ENCODE results near the gene NAV3. TPM values are rescaled to one million over a fixed set of nuclear protein-coding genes. Genes with fewer than 3 reads are reported as not detected.

NAV3 gene
- total RNA-seq, 1 donor from 2014 or later = 16.2 TPM

DNA sequence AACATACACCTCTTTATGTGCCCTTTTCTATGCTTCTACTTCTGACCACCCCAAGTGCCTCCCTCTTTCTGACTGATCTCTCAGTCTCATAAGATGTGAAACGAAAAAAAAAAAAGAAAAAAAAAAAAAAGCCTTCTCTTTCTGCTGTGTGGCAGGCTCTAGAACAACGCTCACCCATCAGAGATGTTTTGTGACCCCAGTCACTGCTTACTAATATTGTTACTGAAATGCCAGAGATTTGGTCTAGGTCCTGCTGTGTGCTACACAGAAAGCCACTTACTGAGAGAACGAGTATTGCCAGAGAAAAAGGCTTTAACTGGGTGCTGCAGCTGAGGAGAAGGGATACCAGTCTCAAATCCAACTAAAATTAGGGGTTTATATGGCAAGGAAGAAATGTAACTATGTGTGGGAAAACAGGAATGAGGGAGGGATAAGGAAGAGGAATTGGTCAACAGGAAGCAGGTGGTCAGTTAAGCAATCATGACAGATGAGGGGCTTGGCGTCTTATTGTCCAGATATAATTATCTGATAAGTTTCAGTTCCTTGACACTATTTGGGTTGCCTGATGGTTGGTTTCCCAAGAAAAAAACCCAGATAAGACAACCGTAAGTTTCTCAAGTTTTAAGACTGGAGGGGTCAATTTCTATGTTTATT is 149.0 kb downstream of the NAV3 start:
- Histone ChIP-seq H3K27ac (no peak overlapping the region), H3K36me3 (no peaks in the 10 kb centered on the region), H3K4me1 (no peaks in the 10 kb centered on the region), H3K27me3 (no peaks in the 10 kb centered on the region), H3K4me3 (no peak overlapping the region), H3K9me3 (no peaks in the 10 kb centered on the region)
- intact Hi-C loops (cut with DNase I) = no loop called here
- no peak for DNase-seq (ENCODE audit: extremely low spot score in 2 of 2)
- TF ChIP-seq POLR2AphosphoS5 (IDR thresholded peaks at IDR 0.05; ENCODE audit: insufficient read depth in 1 of 2, low read depth in 1 of 2) (no peak), POLR2A (IDR thresholded peaks at IDR 0.05) (no peak)
- TF ChIP-seq, protein P1, sequence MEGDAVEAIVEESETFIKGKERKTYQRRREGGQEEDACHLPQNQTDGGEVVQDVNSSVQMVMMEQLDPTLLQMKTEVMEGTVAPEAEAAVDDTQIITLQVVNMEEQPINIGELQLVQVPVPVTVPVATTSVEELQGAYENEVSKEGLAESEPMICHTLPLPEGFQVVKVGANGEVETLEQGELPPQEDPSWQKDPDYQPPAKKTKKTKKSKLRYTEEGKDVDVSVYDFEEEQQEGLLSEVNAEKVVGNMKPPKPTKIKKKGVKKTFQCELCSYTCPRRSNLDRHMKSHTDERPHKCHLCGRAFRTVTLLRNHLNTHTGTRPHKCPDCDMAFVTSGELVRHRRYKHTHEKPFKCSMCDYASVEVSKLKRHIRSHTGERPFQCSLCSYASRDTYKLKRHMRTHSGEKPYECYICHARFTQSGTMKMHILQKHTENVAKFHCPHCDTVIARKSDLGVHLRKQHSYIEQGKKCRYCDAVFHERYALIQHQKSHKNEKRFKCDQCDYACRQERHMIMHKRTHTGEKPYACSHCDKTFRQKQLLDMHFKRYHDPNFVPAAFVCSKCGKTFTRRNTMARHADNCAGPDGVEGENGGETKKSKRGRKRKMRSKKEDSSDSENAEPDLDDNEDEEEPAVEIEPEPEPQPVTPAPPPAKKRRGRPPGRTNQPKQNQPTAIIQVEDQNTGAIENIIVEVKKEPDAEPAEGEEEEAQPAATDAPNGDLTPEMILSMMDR (IDR thresholded peaks at IDR 0.05) = no peak

DNA sequence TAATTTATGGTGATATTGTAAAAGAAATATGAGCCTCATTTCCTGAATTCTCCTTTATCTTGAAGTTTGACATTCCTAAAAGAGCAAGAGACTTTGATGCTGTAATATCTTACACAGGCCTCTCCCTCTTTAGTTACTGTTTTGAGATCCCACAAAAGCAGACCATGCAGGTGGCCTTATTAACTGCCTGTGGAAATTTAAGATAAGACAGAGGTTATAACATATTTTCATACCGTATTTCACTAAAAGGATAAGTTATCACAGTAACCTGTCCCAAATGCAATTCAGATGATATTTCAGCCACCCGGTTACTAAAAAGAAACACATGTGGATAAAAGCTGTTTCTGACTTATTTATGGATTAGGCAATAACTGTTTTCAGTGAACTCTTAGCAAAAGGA is 150.1 kb downstream of the NAV3 start:
- intact Hi-C loops (cut with DNase I) = no loop called here
- no peak overlapping the region for H3K27ac ChIP-seq
- H3K9me3 ChIP-seq = no peaks in the 10 kb centered on the region
- H3K36me3 ChIP-seq = no peaks in the 10 kb centered on the region
- TF ChIP-seq POLR2AphosphoS5 (IDR thresholded peaks at IDR 0.05; ENCODE audit: insufficient read depth in 1 of 2, low read depth in 1 of 2) = no peak
- TF ChIP-seq, protein P1 (IDR thresholded peaks at IDR 0.05) = no peak
- no peak for TF ChIP-seq POLR2A (IDR thresholded peaks at IDR 0.05)
- no peaks in the 10 kb centered on the region for H3K27me3 ChIP-seq
- no peak for DNase-seq (ENCODE audit: extremely low spot score in 2 of 2)
- H3K4me3 ChIP-seq = no peak overlapping the region
- no peaks in the 10 kb centered on the region for H3K4me1 ChIP-seq

DNA sequence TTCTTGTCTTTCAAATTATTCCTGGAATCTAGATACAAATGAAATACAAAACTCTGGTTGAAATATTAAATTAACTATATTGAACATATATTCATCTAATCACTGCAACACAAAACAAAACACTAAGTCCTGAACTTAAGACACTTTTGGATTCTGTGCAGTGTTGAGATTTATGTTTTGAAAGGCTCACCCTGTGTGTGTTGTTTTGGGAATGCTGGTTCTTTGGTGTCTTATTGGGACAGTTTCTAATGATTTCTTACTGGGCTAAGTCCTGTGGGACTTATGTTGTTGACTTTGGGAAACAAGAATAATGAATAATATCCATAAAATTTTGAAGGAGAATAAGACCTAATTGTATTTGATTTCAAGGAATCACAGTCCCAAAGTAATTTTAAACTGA is 153.2 kb downstream of the NAV3 start:
- Histone ChIP-seq H3K4me1 (no peaks in the 10 kb centered on the region), H3K27ac (no peak overlapping the region), H3K9me3 (no peaks in the 10 kb centered on the region), H3K27me3 (no peaks in the 10 kb centered on the region), H3K4me3 (no peak overlapping the region), H3K36me3 (no peaks in the 10 kb centered on the region)
- intact Hi-C loops (cut with DNase I) = no loop called here
- no peak for TF ChIP-seq POLR2AphosphoS5 (IDR thresholded peaks at IDR 0.05; ENCODE audit: insufficient read depth in 1 of 2, low read depth in 1 of 2)
- TF ChIP-seq POLR2A (IDR thresholded peaks at IDR 0.05) = no peak
- TF ChIP-seq, protein P1 (IDR thresholded peaks at IDR 0.05) = no peak
- no peak for DNase-seq (ENCODE audit: extremely low spot score in 2 of 2)

DNA sequence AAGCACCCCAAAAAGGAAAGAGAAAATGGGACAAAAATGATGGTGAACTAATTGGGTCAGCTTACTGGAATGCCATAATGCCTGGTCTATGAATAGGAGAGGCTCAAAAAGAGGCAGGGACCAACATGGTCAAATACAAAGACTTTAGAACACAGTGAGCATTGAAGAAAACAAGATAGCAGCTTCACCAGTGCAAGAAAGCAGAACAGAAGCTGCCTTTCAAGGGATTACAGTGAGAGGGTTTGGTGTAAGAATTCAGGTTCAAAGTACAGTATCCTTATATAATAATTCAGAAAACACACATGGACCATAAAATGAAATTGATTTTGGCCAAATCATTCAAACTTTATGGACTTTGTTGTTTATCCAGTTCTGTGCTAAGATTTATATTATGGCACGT is 162.1 kb downstream of the NAV3 start:
- no peaks in the 10 kb centered on the region for H3K4me1 ChIP-seq
- H3K36me3 ChIP-seq = no peaks in the 10 kb centered on the region
- H3K9me3 ChIP-seq = no peaks in the 10 kb centered on the region
- TF ChIP-seq, protein P1 (IDR thresholded peaks at IDR 0.05) = no peak
- TF ChIP-seq POLR2A (IDR thresholded peaks at IDR 0.05) (no peak), POLR2AphosphoS5 (IDR thresholded peaks at IDR 0.05; ENCODE audit: insufficient read depth in 1 of 2, low read depth in 1 of 2) (no peak)
- no peak overlapping the region for H3K4me3 ChIP-seq
- no peaks in the 10 kb centered on the region for H3K27me3 ChIP-seq
- intact Hi-C loops (cut with DNase I) = no loop called here
- no peak overlapping the region for H3K27ac ChIP-seq
- no peak for DNase-seq (ENCODE audit: extremely low spot score in 2 of 2)

DNA sequence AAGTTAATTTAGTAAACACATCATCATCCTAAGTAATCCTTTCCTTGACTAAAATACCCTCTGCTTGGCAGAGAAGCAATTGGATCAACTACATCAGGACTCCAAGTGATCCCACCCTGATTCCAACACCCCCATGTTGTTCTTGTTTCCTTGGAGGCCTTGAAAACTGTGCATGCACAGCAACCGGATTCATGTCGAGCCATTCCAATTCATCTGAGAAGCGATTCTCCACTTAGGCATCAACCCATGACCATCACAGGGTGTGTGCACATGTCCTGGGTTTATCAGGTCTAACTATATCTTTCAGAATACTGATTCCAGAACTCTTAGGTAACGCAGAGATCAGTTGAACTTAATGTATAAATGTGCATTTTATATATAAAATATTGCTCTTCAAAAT is 163.0 kb downstream of the NAV3 start:
- no peak overlapping the region for H3K4me3 ChIP-seq
- no peaks in the 10 kb centered on the region for H3K27me3 ChIP-seq
- intact Hi-C loops (cut with DNase I) = no loop called here
- H3K36me3 ChIP-seq = no peaks in the 10 kb centered on the region
- no peak overlapping the region for H3K27ac ChIP-seq
- H3K4me1 ChIP-seq = no peaks in the 10 kb centered on the region
- TF ChIP-seq POLR2A (IDR thresholded peaks at IDR 0.05) (no peak), POLR2AphosphoS5 (IDR thresholded peaks at IDR 0.05; ENCODE audit: insufficient read depth in 1 of 2, low read depth in 1 of 2) (no peak)
- TF ChIP-seq, protein P1 (IDR thresholded peaks at IDR 0.05) = no peak
- no peaks in the 10 kb centered on the region for H3K9me3 ChIP-seq
- DNase-seq (ENCODE audit: extremely low spot score in 2 of 2) = no peak
